Testis (tissue), 3 donors: ENCODE results near the gene RETREG3. TPM values are rescaled to one million over a fixed set of nuclear protein-coding genes. Genes with fewer than 3 reads are reported as not detected.

Experiments
- DNase-seq: peaks from one replicate; pipeline ENCODE4 v3.0.0-alpha.2; 2019
- H3K27ac ChIP-seq, 2 donors: fragments of 200-600 bp; sonication (generic); one replicate each; pipeline ENCODE4 v1.5.1; 2019
- H3K27me3 ChIP-seq: fragments of 200-600 bp; sonication (generic); one replicate; pipeline ENCODE4 v1.5.1; 2019
- H3K36me3 ChIP-seq: fragments of 200-600 bp; sonication (generic); one replicate; pipeline ENCODE4 v1.5.1; 2017; ENCODE audit warnings: low read depth; ENCODE audit errors: missing control alignments
- H3K4me1 ChIP-seq: fragments of 200-600 bp; sonication (generic); one replicate; pipeline ENCODE4 v1.5.1; 2019
- H3K4me3 ChIP-seq, 2 donors: fragments of 200-600 bp; sonication (generic); one replicate each; pipeline ENCODE4 v1.5.1; 2017 to 2019
- H3K9me3 ChIP-seq: fragments of 200-600 bp; sonication (generic); one replicate; pipeline ENCODE4 v1.5.1; 2017
- CTCF ChIP-seq, 3 experiments: fragments of 450-650 bp in 2 of 3; fragments of 200-600 bp in 1 of 3; sonication (generic) in 1 of 3; IDR thresholded peaks; one replicate each; pipeline ENCODE4 v1.5.1; 2016 to 2019; ENCODE audit warnings: antibody characterized with exemption in 3 of 3, mild to moderate bottlenecking in 2 of 3, moderate library complexity in 1 of 3
- POLR2A ChIP-seq: fragments of 450-650 bp; IDR thresholded peaks from one replicate; pipeline ENCODE4 v1.6.1; 2017; ENCODE audit warnings: antibody characterized with exemption, mild to moderate bottlenecking, moderate library complexity
- WGBS, 2 donors: methylation state at CpG; one replicate each; pipeline ENCODE4 v1.1.5; 2018; 5-methylcytosine and 5-hydroxymethylcytosine counted together
- intact Hi-C: fragments of 100-400 bp; cut with DNase I; formaldehyde crosslinking; loops from one replicate; pipeline ENCODE4 v1.15.1; 2023; ENCODE audit warnings: low total_unique reads
- polyA plus RNA-seq: library from polyadenylated mRNA; stranded (reverse); fragments of 350-450 nt; fragmentation: Illumina TruSeq; extraction: RNeasy Lipid Tissue Mini Kit (QIAGEN cat#74804); gene quantifications from one replicate; pipeline ENCODE4 v1.2.3, GENCODE V29; 2014; ENCODE audit warnings: low read depth, low replicate concordance; ENCODE audit not compliant: insufficient read depth
- total RNA-seq, 2 donors: library from RNA; depleted of rRNA; stranded (reverse); fragments of >200 nt; gene quantifications; one replicate each; pipeline ENCODE4 v1.2.3, GENCODE V29; 2016

Gene RETREG3
- total and polyA plus RNA-seq, 3 donors from 2014 or later = 62.3 to 154 (median 140) TPM

GRCh38 chr17:42536372-42537155 is 72.6 kb downstream of the RETREG3 start:
- WGBS, 2 donors = 0 to 1% methylated on average over 7 to 53 of the region's 65 CpGs
- Histone ChIP-seq H3K27ac (peak overlapping the region; percentile 33 to 97), H3K36me3 (no peaks in the 10 kb centered on the region), H3K4me1 (peaks cover 19% of the 10 kb centered on the region), H3K27me3 (no peaks in the 10 kb centered on the region), H3K4me3 (peak overlapping the region; percentile 71 to 83), H3K9me3 (no peaks in the 10 kb centered on the region)
- intact Hi-C loops = no loop called here
- TF ChIP-seq POLR2A (no peak), CTCF (IDR thresholded peaks at IDR 0.05) (no peak)
- DNase-seq = peak; percentile 84

GRCh38 chr17:42536048-42536371 is 73.2 kb downstream of the RETREG3 start, which contains the start of gene NAGLU:
Gene NAGLU (plus strand): TSS chr17:42536241. CDS start chr17:42536273, 32 bp downstream.
- peak within 1 kb of the TSS; percentile 71 to 83 for H3K4me3 ChIP-seq
- TF ChIP-seq POLR2A (peak; percentile 58), CTCF (IDR thresholded peaks at IDR 0.05) (peak in 1 of 3 experiments; percentile 22)
- no peaks in the 10 kb centered on the region for H3K9me3 ChIP-seq
- H3K27me3 ChIP-seq = no peaks in the 10 kb centered on the region
- intact Hi-C loops = no loop called here
- H3K27ac ChIP-seq = peak within 1 kb of the TSS; percentile 81 to 97
- H3K4me1 ChIP-seq = peaks cover 19% of the 10 kb centered on the region
- 1% methylated on average over 36 of the region's 40 CpGs; no CpG with 5 or more reads in 1 of the 2 donors for WGBS, 2 donors
- H3K36me3 ChIP-seq = no peaks in the 10 kb centered on the region
- peak; percentile 98 for DNase-seq

GRCh38 chr17:42535155-42536047 is 73.8 kb downstream of the RETREG3 start:
- Histone ChIP-seq H3K36me3 (no peaks in the 10 kb centered on the region), H3K9me3 (no peaks in the 10 kb centered on the region), H3K4me1 (peaks cover 19% of the 10 kb centered on the region), H3K27me3 (no peaks in the 10 kb centered on the region), H3K27ac (peak overlapping the region; percentile 81 to 97), H3K4me3 (peak overlapping the region; percentile 60 to 83)
- TF ChIP-seq POLR2A (no peak), CTCF (IDR thresholded peaks at IDR 0.05) (no peak)
- DNase-seq = no peak
- intact Hi-C loops = no loop called here
- WGBS, 2 donors = 29 to 35% methylated on average over 21 to 26 of the region's 26 CpGs

GRCh38 chr17:42531455-42532354 is 77.5 kb downstream of the RETREG3 start:
- peak; percentile 72 for DNase-seq
- H3K9me3 ChIP-seq = no peaks in the 10 kb centered on the region
- intact Hi-C loops = no loop called here
- no peaks in the 10 kb centered on the region for H3K27me3 ChIP-seq
- no peaks in the 10 kb centered on the region for H3K36me3 ChIP-seq
- H3K4me1 ChIP-seq = peaks cover 15% of the 10 kb centered on the region
- TF ChIP-seq POLR2A (no peak), CTCF (IDR thresholded peaks at IDR 0.05) (peak; percentile 31 to 63 (median 58))
- 9 to 10% methylated on average over 42 to 60 of the region's 60 CpGs for WGBS, 2 donors
- H3K4me3 ChIP-seq = peak overlapping the region; percentile 54 to 67
- peak overlapping the region; percentile 56 to 85 for H3K27ac ChIP-seq
